Lower leg skin (tissue), 4 donors: Measurements from ENCODE around the gene TUT7. TPM values are rescaled to one million over a fixed set of nuclear protein-coding genes. Genes with fewer than 3 reads are reported as not detected.

Source experiments
- DNase-seq, 2 donors: peaks; one replicate each; pipeline ENCODE4 v3.0.0-alpha.2; 2019; ENCODE audit warnings: low spot score in 2 of 2
- H3K4me3 ChIP-seq: fragments of 200-600 bp; sonication (generic); 2 replicates; pipeline ENCODE4 v1.5.1; 2017; ENCODE audit warnings: mild to moderate bottlenecking, low read depth; ENCODE audit not compliant: poor library complexity, severe bottlenecking
- POLR2A ChIP-seq, 2 donors: fragments of 450-650 bp; IDR thresholded peaks; one replicate each; pipeline ENCODE4 v1.6.1; 2016 to 2017; ENCODE audit warnings: antibody characterized with exemption in 2 of 2, mild to moderate bottlenecking in 1 of 2, moderate library complexity in 1 of 2
- WGBS, 2 donors: methylation state at CpG; one replicate each; pipeline ENCODE4 v1.1.5; 2018; 5-methylcytosine and 5-hydroxymethylcytosine counted together
- intact Hi-C: fragments of 100-400 bp; cut with DNase I; formaldehyde crosslinking; loops from one replicate; pipeline ENCODE4 v1.15.0; 2023; ENCODE audit warnings: low total_unique reads
- total RNA-seq, 4 donors: library from RNA; depleted of rRNA; stranded (reverse); fragments of >200 nt; gene quantifications; one replicate each; pipeline ENCODE4 v1.1.0, GENCODE V29; 2016
- TF ChIP-seq, protein P1 (sequence below), 3 donors: fragments of 450-650 bp; IDR thresholded peaks; one replicate each; pipeline ENCODE4 v1.5.1; 2016; ENCODE audit warnings: antibody characterized with exemption in 3 of 3, mild to moderate bottlenecking in 3 of 3, moderate library complexity in 2 of 3

Gene TUT7
- total RNA-seq, 4 donors from 2014 or later: 75.9 to 132 (median 89.5) TPM

DNA sequence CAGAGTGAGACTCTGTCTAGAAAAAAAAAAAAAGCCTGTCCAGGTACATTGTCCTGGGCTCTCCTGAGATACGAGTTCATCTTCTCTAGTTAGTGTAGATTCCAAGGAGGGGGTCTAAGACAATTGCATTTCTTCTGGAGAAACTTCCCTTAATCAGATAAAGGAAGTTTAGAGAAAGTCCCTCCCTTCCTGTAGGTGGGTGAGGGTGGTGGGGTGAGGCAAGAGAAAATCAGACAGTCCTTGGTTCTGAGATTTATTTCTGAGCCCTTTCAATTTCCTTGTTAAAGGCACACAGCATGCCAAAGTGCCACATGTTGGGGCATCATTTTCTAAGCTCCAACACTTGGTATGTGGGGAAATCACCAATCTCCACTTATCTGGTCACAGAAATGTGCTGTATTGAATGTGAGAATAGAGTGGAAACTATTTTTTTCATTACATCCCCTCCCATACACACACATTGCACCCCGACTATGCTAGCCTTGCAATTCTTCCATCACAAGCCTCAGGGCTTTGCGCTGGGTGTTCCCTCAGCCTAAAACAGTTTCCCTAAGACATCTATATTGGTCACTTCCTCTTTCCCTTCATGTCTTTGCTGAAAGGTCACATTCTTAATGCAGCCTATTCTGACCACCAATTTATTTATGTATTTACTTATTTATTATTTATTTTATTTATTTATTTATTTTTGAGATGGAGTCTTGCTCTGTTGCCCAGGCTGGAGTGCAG is 5.1 kb upstream of the TUT7 start:
- intact Hi-C loops: no loop called here
- H3K4me3 ChIP-seq: no peak overlapping the region
- TF ChIP-seq, protein P1, sequence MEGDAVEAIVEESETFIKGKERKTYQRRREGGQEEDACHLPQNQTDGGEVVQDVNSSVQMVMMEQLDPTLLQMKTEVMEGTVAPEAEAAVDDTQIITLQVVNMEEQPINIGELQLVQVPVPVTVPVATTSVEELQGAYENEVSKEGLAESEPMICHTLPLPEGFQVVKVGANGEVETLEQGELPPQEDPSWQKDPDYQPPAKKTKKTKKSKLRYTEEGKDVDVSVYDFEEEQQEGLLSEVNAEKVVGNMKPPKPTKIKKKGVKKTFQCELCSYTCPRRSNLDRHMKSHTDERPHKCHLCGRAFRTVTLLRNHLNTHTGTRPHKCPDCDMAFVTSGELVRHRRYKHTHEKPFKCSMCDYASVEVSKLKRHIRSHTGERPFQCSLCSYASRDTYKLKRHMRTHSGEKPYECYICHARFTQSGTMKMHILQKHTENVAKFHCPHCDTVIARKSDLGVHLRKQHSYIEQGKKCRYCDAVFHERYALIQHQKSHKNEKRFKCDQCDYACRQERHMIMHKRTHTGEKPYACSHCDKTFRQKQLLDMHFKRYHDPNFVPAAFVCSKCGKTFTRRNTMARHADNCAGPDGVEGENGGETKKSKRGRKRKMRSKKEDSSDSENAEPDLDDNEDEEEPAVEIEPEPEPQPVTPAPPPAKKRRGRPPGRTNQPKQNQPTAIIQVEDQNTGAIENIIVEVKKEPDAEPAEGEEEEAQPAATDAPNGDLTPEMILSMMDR (IDR thresholded peaks at IDR 0.05): no peak
- TF ChIP-seq POLR2A (IDR thresholded peaks at IDR 0.05): no peak
- WGBS, 2 donors: 73 to 74% methylated on average over 3 of the region's 3 CpGs
- no peak for DNase-seq

DNA sequence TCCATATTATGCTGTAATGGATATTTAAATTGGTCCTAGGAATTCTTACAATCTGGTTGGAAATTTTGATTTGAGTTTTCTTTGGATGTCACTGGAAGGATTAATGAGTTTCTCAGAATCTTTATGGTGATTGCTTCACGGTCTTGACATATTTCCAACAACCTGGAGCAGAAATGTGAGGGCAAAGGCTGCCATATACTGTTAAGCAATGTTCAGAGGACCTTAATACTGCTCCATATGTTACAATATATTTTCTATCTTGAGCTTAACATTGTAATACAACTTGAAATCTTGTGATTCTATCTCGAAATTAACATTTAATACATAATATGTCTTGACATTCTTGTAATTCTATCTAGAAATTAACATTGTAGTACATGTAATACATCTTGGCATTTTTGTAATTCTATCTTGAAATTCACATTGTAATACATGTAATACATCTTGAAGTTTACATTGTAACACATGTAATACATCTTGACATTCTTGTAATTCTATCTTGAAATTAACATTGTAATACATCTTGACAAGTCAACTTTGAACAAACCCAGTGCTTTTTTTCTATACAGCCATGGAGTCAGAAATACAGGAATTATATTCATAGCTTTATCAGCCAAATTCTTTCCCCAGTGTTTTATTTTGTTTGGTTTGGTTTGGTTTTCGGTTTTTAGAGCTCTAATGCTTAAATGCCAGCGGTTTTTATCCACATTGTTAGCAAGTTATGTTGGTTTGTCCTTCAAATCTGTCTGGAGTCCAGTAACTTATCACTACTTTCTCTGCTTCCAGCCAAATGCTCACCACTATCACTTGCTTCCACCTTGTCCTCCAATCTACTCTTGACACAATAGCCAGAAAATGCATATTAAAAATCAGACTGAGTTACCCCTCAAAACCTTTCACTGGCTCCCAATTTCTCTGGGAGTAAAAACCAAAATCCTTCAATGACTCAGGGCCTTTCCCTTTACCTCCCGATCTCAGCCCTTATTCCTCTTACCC is 3.0 kb upstream of the TUT7 start:
- DNase-seq: no peak
- intact Hi-C loops: no loop called here
- whole genome bisulfite sequencing, 2 donors: 83 to 87% methylated on average over 5 of the region's 5 CpGs
- H3K4me3 ChIP-seq: no peak overlapping the region
- no peak for TF ChIP-seq POLR2A (IDR thresholded peaks at IDR 0.05)
- TF ChIP-seq, protein P1 (IDR thresholded peaks at IDR 0.05): no peak

DNA sequence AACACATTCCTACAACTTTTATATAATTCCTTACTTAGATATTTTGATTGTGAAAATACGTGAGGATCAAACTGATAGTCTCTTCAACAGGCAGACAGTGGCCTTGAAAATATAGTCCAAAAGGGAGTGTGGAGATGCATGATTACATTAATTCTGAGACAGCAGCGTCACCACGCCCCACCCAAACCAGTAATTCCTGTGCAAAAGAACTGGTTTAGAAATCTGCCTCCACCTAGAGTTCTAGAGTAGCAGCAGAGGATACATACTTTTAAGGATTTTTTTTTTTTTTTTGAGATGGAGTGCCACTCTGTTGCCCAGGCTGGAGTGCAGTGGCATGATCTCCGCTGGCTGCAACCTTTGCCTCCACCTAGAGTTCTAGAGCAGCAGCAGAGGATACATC is 1.6 kb upstream of the TUT7 start:
- no peak overlapping the region for H3K4me3 ChIP-seq
- intact Hi-C loops: no loop called here
- peak in 1 of 2 donors; percentile 54 for DNase-seq
- WGBS, 2 donors: 56 to 74% methylated on average over 4 of the region's 4 CpGs
- TF ChIP-seq, protein P1 (IDR thresholded peaks at IDR 0.05): no peak
- no peak for TF ChIP-seq POLR2A (IDR thresholded peaks at IDR 0.05)

DNA sequence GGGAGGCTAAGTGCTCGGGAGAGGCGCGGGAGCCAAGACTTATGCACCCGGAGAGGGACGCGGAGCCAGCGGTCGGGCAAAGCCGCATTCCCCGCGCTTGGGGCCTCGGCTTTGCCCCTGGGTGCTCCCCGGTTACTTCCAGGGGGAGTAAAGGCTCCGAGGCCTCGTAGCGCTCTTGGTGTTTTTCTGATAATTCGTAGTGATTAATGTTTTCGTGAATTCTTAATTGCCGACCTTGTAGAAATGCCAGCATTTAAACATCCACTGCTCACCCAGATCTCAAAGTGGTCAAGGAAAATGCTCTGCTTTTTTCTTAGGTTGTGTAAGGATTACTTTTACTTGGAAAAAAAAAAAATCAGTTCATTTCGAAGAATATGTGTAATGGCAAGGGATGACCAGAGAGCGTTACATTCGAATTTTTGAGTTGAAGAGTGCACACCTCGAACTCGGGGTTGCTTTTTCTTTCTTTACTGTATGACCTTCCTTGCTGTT is 654 bp upstream of the TUT7 start:
- H3K4me3 ChIP-seq: peak overlapping the region; percentile 37
- WGBS, 2 donors: 3 to 4% methylated on average over 24 of the region's 24 CpGs
- no peak for DNase-seq
- TF ChIP-seq, protein P1 (IDR thresholded peaks at IDR 0.05): no peak
- no peak for TF ChIP-seq POLR2A (IDR thresholded peaks at IDR 0.05)
- intact Hi-C loops: no loop called here

DNA sequence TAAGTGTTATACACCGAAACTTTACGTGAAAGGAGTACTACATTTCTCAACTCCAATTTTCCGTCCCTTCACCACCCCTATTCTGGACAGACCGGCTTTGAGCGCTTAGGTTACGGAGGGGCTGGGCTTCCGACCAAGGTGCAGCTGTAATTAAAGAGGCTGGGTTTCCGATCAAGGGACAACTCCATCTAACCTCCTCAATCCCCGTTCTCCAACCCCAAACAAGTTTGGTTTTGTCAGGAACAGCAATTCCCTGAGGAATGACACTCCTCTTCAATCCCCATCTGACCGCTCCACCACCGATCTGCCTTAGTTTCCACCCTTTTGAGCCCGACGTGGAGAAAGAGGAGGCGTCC is 577 bp downstream of the TUT7 start:
- TF ChIP-seq, protein P1 (IDR thresholded peaks at IDR 0.05): no peak
- no peak for TF ChIP-seq POLR2A (IDR thresholded peaks at IDR 0.05)
- DNase-seq: no peak
- H3K4me3 ChIP-seq: peak overlapping the region; percentile 74
- intact Hi-C loops: no loop called here
- WGBS, 2 donors: 1% methylated on average over 13 to 14 of the region's 14 CpGs
